Measurements from ENCODE around the gene ZNF541.
A peak's percentile ranks its signal among the peaks of the same experiment; 100 is the strongest.
"Not testable (repeated sequence)": the region's sequence is repeated elsewhere in the genome, so short reads cannot be mapped to it uniquely, and the experiment has no call there.

The ZNF541 gene

GRCh38 chr19:47601180-47601904, 28.4 kb upstream of the ZNF541 start:
- DNase-seq (ENCODE audit: insufficient read length, low spot score), result no peak
- FAIRE-seq, result no peak

GRCh38 chr19:47600246-47601179, 27.6 kb upstream of the ZNF541 start:
- peak; percentile 71 for FAIRE-seq
- peak; percentile 98 for DNase-seq (ENCODE audit: insufficient read length, low spot score)

- FAIRE-seq; DNase-seq (ENCODE audit: insufficient read length, low spot score): not testable (repeated sequence)
Measured at GRCh38 chr19:47599671-47600245, 26.8 kb upstream of the ZNF541 start.

GRCh38 chr19:47598407-47599349, 25.7 kb upstream of the ZNF541 start:
- FAIRE-seq (peak; percentile 70), DNase-seq (ENCODE audit: insufficient read length, low spot score) (peak; percentile 91)

- FAIRE-seq (no peak), DNase-seq (ENCODE audit: insufficient read length, low spot score) (no peak)
Measured at GRCh38 chr19:47595944-47596343, 23.0 kb upstream of the ZNF541 start.

- FAIRE-seq (no peak), DNase-seq (ENCODE audit: insufficient read length, low spot score) (no peak)
Measured at GRCh38 chr19:47593860-47594259, 20.9 kb upstream of the ZNF541 start.

GRCh38 chr19:47589824-47590223, 16.9 kb upstream of the ZNF541 start:
- FAIRE-seq (no peak), DNase-seq (ENCODE audit: insufficient read length, low spot score) (no peak)

GRCh38 chr19:47587295-47587694, 14.3 kb upstream of the ZNF541 start:
- no peak for FAIRE-seq
- DNase-seq (ENCODE audit: insufficient read length, low spot score), result no peak

- DNase-seq (ENCODE audit: insufficient read length, low spot score); FAIRE-seq: not testable (repeated sequence)
Measured at GRCh38 chr19:47583161-47583560, 10.2 kb upstream of the ZNF541 start.

GRCh38 chr19:47582320-47582909, 9.5 kb upstream of the ZNF541 start:
- FAIRE-seq (no peak), DNase-seq (ENCODE audit: insufficient read length, low spot score) (peak; percentile 36)

- FAIRE-seq (no peak), DNase-seq (ENCODE audit: insufficient read length, low spot score) (no peak)
Measured at GRCh38 chr19:47581605-47582319, 8.8 kb upstream of the ZNF541 start.

- DNase-seq (ENCODE audit: insufficient read length, low spot score) (no peak), FAIRE-seq (no peak)
Measured at GRCh38 chr19:47580397-47580796, 7.4 kb upstream of the ZNF541 start.

GRCh38 chr19:47572635-47573034, 313 bp downstream of the ZNF541 start:
- DNase-seq (ENCODE audit: insufficient read length, low spot score) (no peak), FAIRE-seq (no peak)

GRCh38 chr19:47569331-47569730, 3.6 kb downstream of the ZNF541 start:
- DNase-seq (ENCODE audit: insufficient read length, low spot score) (no peak), FAIRE-seq (no peak)

- no peak for FAIRE-seq
- DNase-seq (ENCODE audit: insufficient read length, low spot score), result no peak
Measured at GRCh38 chr19:47564081-47564480, 8.9 kb downstream of the ZNF541 start.

GRCh38 chr19:47561440-47562057, 11.4 kb downstream of the ZNF541 start:
- no peak for FAIRE-seq
- DNase-seq (ENCODE audit: insufficient read length, low spot score), result no peak

GRCh38 chr19:47560999-47561398, 11.9 kb downstream of the ZNF541 start:
- FAIRE-seq (no peak), DNase-seq (ENCODE audit: insufficient read length, low spot score) (no peak)

- DNase-seq (ENCODE audit: insufficient read length, low spot score) (no peak), FAIRE-seq (no peak)
Measured at GRCh38 chr19:47550129-47550528, 22.8 kb downstream of the ZNF541 start.

All from HTR-8/SVneo (cell line).